GM10266 (cell line): Measurements from ENCODE around the gene MAU2.

ENCODE experiments used
- DNase-seq: peaks from one replicate; pipeline ENCODE4 v3.0.0; 2012; ENCODE audit errors: extremely low spot score
- CTCF ChIP-seq: IDR thresholded peaks from 2 replicates; pipeline ENCODE4 v1.5.1; 2012; ENCODE audit warnings: mild to moderate bottlenecking, low read depth; ENCODE audit not compliant: control insufficient read depth, insufficient read depth; ENCODE audit errors: missing control alignments

MAU2 gene

GRCh38 chr19:19407633-19407930, 87.0 kb downstream of the MAU2 start:
- no peak for TF ChIP-seq CTCF
- DNase-seq = no peak
